Esophagus muscularis mucosa (tissue), 4 donors: ENCODE data around the gene AKAP12. TPM values are rescaled to one million over a fixed set of nuclear protein-coding genes. Genes with fewer than 3 reads are reported as not detected.
A peak's percentile ranks its signal among the peaks of the same experiment; 100 is the strongest.

Source experiments
- DNase-seq: peaks from one replicate; pipeline ENCODE4 v3.0.0-alpha.2; 2017; ENCODE audit errors: extremely low spot score
- H3K27ac ChIP-seq, 4 donors: fragments of 200-600 bp; sonication (generic); replicated peaks in 1 of 4; 1 replicate in 3 of 4; 2 replicates in 1 of 4; pipeline ENCODE4 v1.5.1; 2016 to 2019; ENCODE audit warnings: mild to moderate bottlenecking in 1 of 4
- H3K27me3 ChIP-seq, 4 donors: fragments of 200-600 bp; sonication (generic); one replicate each; pipeline versions ENCODE4 v1.5.1 to v1.6.0; 2016 to 2019
- H3K36me3 ChIP-seq, 4 donors: fragments of 200-600 bp; sonication (generic); one replicate each; pipeline ENCODE4 v1.5.1; 2016 to 2019
- H3K4me1 ChIP-seq, 4 donors: fragments of 200-600 bp; sonication (generic); one replicate each; pipeline ENCODE4 v1.5.1; 2016 to 2019
- H3K4me3 ChIP-seq, 4 donors: fragments of 200-600 bp; sonication (generic); 1 replicate in 2 of 4; 2 replicates in 2 of 4; pipeline ENCODE4 v1.5.1; 2016 to 2019; ENCODE audit warnings: mild to moderate bottlenecking in 4 of 4, moderate library complexity in 1 of 4
- H3K9me3 ChIP-seq, 4 donors: fragments of 200-600 bp; sonication (generic); 1 replicate in 3 of 4; 2 replicates in 1 of 4; pipeline ENCODE4 v1.5.1; 2016 to 2019
- CTCF ChIP-seq, 3 experiments: fragments of 200-600 bp in 2 of 3; fragments of 450-650 bp in 1 of 3; sonication (generic) in 2 of 3; IDR thresholded peaks; one replicate each; pipeline ENCODE4 v1.5.1; 2017 to 2019; ENCODE audit warnings: antibody characterized with exemption in 3 of 3, mild to moderate bottlenecking in 2 of 3, moderate library complexity in 1 of 3
- EP300 ChIP-seq: sonication (generic); formaldehyde crosslinking; IDR thresholded peaks from one replicate; pipeline ENCODE4 v1.6.1; 2017; ENCODE audit warnings: antibody characterized with exemption
- POLR2A ChIP-seq: fragments of 450-650 bp; IDR thresholded peaks from one replicate; pipeline ENCODE4 v1.6.1; 2017; ENCODE audit warnings: antibody characterized with exemption, moderate library complexity, mild to moderate bottlenecking, low read depth
- POLR2AphosphoS5 ChIP-seq, 2 donors: sonication (generic); formaldehyde crosslinking; IDR thresholded peaks; one replicate each; pipeline ENCODE4 v1.6.1; 2017; ENCODE audit warnings: antibody characterized with exemption in 2 of 2
- WGBS: methylation state at CpG from one replicate; pipeline ENCODE4 v1.1.5; 2018; 5-methylcytosine and 5-hydroxymethylcytosine counted together
- intact Hi-C: fragments of 100-400 bp; cut with DNase I; formaldehyde crosslinking; loops from one replicate; pipeline ENCODE4 v1.15.1; 2023
- total RNA-seq, 4 donors: library from RNA; depleted of rRNA; stranded (reverse); fragments of >200 nt; gene quantifications; one replicate each; pipeline versions ENCODE4 v1.1.0 to v1.2.1, GENCODE V29; 2016

AKAP12 gene
- total RNA-seq, 4 donors from 2014 or later, result 108 to 215 (median 187) TPM

- intact Hi-C loops, result loop anchor here (2.0 kb wide), 1 partner anchor 310 kb away; no protein-coding TSS in a partner anchor
- TF ChIP-seq EP300 (no peak), POLR2AphosphoS5 (IDR thresholded peaks at IDR 0.05) (no peak), CTCF (IDR thresholded peaks at IDR 0.05) (peak in 1 of 3 experiments; percentile 6)
- no peak for DNase-seq
- Histone ChIP-seq H3K27ac (peak overlapping the region; percentile 52 to 84 (median 76)), H3K36me3 (no peaks in the 10 kb centered on the region), H3K9me3 (no peaks in the 10 kb centered on the region), H3K4me1 (peaks cover 18 to 32% (median 28%) of the 10 kb centered on the region in 4 donors), H3K4me3 (peak overlapping the region in 3 of 4 donors; percentile 13 to 65 (median 27)), H3K27me3 (no peaks in the 10 kb centered on the region)
- WGBS, result 28% methylated on average over 6 of the region's 6 CpGs
Observed at GRCh38 chr6:151324488-151324825, 84.7 kb downstream of the AKAP12 start.

GRCh38 chr6:151325075-151326050 lies 85.6 kb downstream of the AKAP12 start:
- DNase-seq, result no peak
- H3K36me3 ChIP-seq, result no peaks in the 10 kb centered on the region
- intact Hi-C loops, result loop anchor here (2.0 kb wide), 1 partner anchor 311 kb away; no protein-coding TSS in a partner anchor

GRCh38 chr6:151326116-151326825 lies 86.5 kb downstream of the AKAP12 start:
- 50% methylated on average over 8 of the region's 8 CpGs for WGBS
- H3K9me3 ChIP-seq, result no peaks in the 10 kb centered on the region
- intact Hi-C loops, result no loop called here
- H3K27ac ChIP-seq, result peak overlapping the region; percentile 68 to 84 (median 76)
- DNase-seq, result no peak
- peaks cover 18 to 42% (median 28%) of the 10 kb centered on the region in 4 donors for H3K4me1 ChIP-seq
- H3K4me3 ChIP-seq, result peak overlapping the region; percentile 64 to 72 (median 67)
- TF ChIP-seq CTCF (IDR thresholded peaks at IDR 0.05) (no peak), POLR2A (no peak), EP300 (no peak), POLR2AphosphoS5 (IDR thresholded peaks at IDR 0.05) (no peak)
- no peaks in the 10 kb centered on the region for H3K27me3 ChIP-seq
- no peaks in the 10 kb centered on the region for H3K36me3 ChIP-seq

More at GRCh38 chr6:151325075-151326050, 85.6 kb downstream of the AKAP12 start:
- Histone ChIP-seq H3K27me3 (no peaks in the 10 kb centered on the region), H3K27ac (peak overlapping the region; percentile 68 to 84 (median 76)), H3K9me3 (no peaks in the 10 kb centered on the region), H3K4me3 (peak overlapping the region; percentile 64 to 72 (median 67)), H3K4me1 (peaks cover 18 to 36% (median 28%) of the 10 kb centered on the region in 4 donors)
- 2% methylated on average over 27 of the region's 46 CpGs for WGBS
- TF ChIP-seq POLR2A, result no peak
- no peak for TF ChIP-seq EP300
- TF ChIP-seq CTCF (IDR thresholded peaks at IDR 0.05), result peak in 1 of 3 experiments; percentile 3
- peak; percentile 58 to 67 for TF ChIP-seq POLR2AphosphoS5 (IDR thresholded peaks at IDR 0.05)

GRCh38 chr6:151327101-151327500 lies 87.3 kb downstream of the AKAP12 start:
- H3K27ac ChIP-seq, result peak overlapping the region in 1 of 4 donors; percentile 84
- intact Hi-C loops, result no loop called here

More at GRCh38 chr6:151327101-151327500, 87.3 kb downstream of the AKAP12 start:
- DNase-seq, result no peak
- 81% methylated on average over 4 of the region's 4 CpGs for WGBS
- no peaks in the 10 kb centered on the region for H3K27me3 ChIP-seq
- no peaks in the 10 kb centered on the region for H3K36me3 ChIP-seq
- no peak for TF ChIP-seq EP300
- TF ChIP-seq CTCF (IDR thresholded peaks at IDR 0.05), result no peak
- H3K4me3 ChIP-seq, result no peak overlapping the region
- peaks cover 18 to 42% (median 28%) of the 10 kb centered on the region in 4 donors for H3K4me1 ChIP-seq
- no peaks in the 10 kb centered on the region for H3K9me3 ChIP-seq
